MCF 10A (cell line): Measurements from ENCODE around the gene RPL38. TPM values are rescaled to one million over a fixed set of nuclear protein-coding genes. Genes with fewer than 3 reads are reported as not detected.

Source experiments
- BruUV-seq: library from RNA; stranded (reverse); fragments of 400-500 nt; replicated peaks from 2 replicates; lab custom pipeline; 2021; lab: Mats Ljungman, UMichigan
- CTCF ChIA-PET: fragments of 300-600 bp; sonication (Branson Sonifier 250); formaldehyde crosslinking; extraction: SDS; loops from one replicate; lab custom pipeline; 2021; ENCODE audit warnings: antibody characterized with exemption, inconsistent platforms; lab: Yijun Ruan, JAX
- POLR2A ChIA-PET: fragments of 300-600, 350-650 bp; sonication (Branson Sonifier 250); formaldehyde crosslinking; extraction: SDS; loops from one replicate; lab custom pipeline; 2020; ENCODE audit warnings: antibody characterized with exemption, inconsistent platforms; lab: Yijun Ruan, JAX
- DNase-seq: peaks from one replicate; pipeline ENCODE4 v3.0.0-alpha.2; 2018; ENCODE audit not compliant: unreplicated experiment
- H3K27ac Mint-ChIP-seq: one replicate; pipeline ENCODE4 v1.8.0; 2022; ENCODE audit warnings: mild to moderate bottlenecking, low read depth, mixed read lengths; ENCODE audit not compliant: unreplicated experiment
- H3K27me3 Mint-ChIP-seq: one replicate; pipeline ENCODE4 v1.8.0; 2022; ENCODE audit warnings: mixed read lengths; ENCODE audit not compliant: insufficient read depth, unreplicated experiment
- H3K36me3 Mint-ChIP-seq: one replicate; pipeline ENCODE4 v1.8.0; 2022; ENCODE audit warnings: mild to moderate bottlenecking, moderate library complexity, mixed read lengths; ENCODE audit not compliant: insufficient read depth, unreplicated experiment
- H3K4me1 Mint-ChIP-seq: one replicate; pipeline ENCODE4 v1.8.0; 2022; ENCODE audit warnings: mixed read lengths; ENCODE audit not compliant: insufficient read depth, unreplicated experiment
- H3K4me3 Mint-ChIP-seq: one replicate; pipeline ENCODE4 v1.8.0; 2022; ENCODE audit warnings: mild to moderate bottlenecking, moderate library complexity, mixed read lengths; ENCODE audit not compliant: unreplicated experiment
- H3K9me3 Mint-ChIP-seq: one replicate; pipeline ENCODE4 v1.8.0; 2022; ENCODE audit warnings: mixed read lengths; ENCODE audit not compliant: unreplicated experiment
- CTCF ChIP-seq: fragments of 200-600 bp; IDR thresholded peaks from one replicate; pipeline ENCODE4 v1.8.0; 2022; ENCODE audit warnings: antibody characterized with exemption, mild to moderate bottlenecking; ENCODE audit not compliant: unreplicated experiment
- intact Hi-C: fragments of 100-400 bp; cut with micrococcal nuclease; formaldehyde crosslinking; loops from 2 replicates; pipeline ENCODE4 v1.14.1; 2022
- total RNA-seq: library from RNA; stranded (reverse); gene quantifications from 2 replicates; pipeline ENCODE4 v1.2.3, GENCODE V29; 2022

RPL38 gene
- total RNA-seq, 1 experiment from 2014 or later, result 1,197 TPM

GRCh38 chr17:74211912-74212208, 8.4 kb downstream of the RPL38 start:
- H3K36me3 Mint-ChIP-seq, result peaks cover 59% of the 10 kb centered on the region
- H3K4me3 Mint-ChIP-seq, result peak overlapping the region; percentile 84
- no peak overlapping the region for H3K27ac Mint-ChIP-seq
- BruUV-seq, result no TSS peak
- peaks cover 22% of the 10 kb centered on the region for H3K4me1 Mint-ChIP-seq
- intact Hi-C loops, result loop anchor here (2.0 to 5.0 kb wide), 2 partner anchors 70 to 149 kb away; partner anchors contain the start of gene BTBD17
- H3K9me3 Mint-ChIP-seq, result no peaks in the 10 kb centered on the region
- TF ChIP-seq CTCF, result no peak
- H3K27me3 Mint-ChIP-seq, result no peaks in the 10 kb centered on the region
- DNase-seq, result peak; percentile 28
- CTCF ChIA-PET, result interaction anchor here (1.2 to 1.4 kb wide), 2 partner anchors 20 to 84 kb away, joined by 3 to 7 read pairs; no protein-coding TSS in a partner anchor
- POLR2A ChIA-PET, result interaction anchor here (0.7 to 1.2 kb wide), 3 partner anchors 9 to 366 kb away, joined by 3 to 4 read pairs (median 3); partner anchors contain the start of gene RPL38

- BruUV-seq, result no TSS peak
- no peak for TF ChIP-seq CTCF
- Mint-ChIP-seq H3K4me3 (peak overlapping the region; percentile 84), H3K9me3 (no peaks in the 10 kb centered on the region), H3K36me3 (peaks cover 54% of the 10 kb centered on the region), H3K4me1 (peaks cover 22% of the 10 kb centered on the region), H3K27ac (peak overlapping the region; percentile 60), H3K27me3 (no peaks in the 10 kb centered on the region)
- no peak for DNase-seq
- ChIA-PET POLR2A (interaction anchor here (0.7 to 1.4 kb wide), 9 partner anchors 9 to 366 kb away, joined by 3 to 32 read pairs (median 3); partner anchors contain the start of gene RPL38), CTCF (interaction anchor here (0.6 to 1.4 kb wide), 6 partner anchors 9 to 652 kb away, joined by 3 to 7 read pairs (median 4); partner anchors contain the start of gene RPL38)
- intact Hi-C loops, result loop anchor here (2.0 to 5.0 kb wide), 2 partner anchors 70 to 148 kb away; partner anchors contain the start of gene BTBD17
Measured at GRCh38 chr17:74212209-74212912, 8.9 kb downstream of the RPL38 start.

- peaks cover 22% of the 10 kb centered on the region for H3K4me1 Mint-ChIP-seq
- POLR2A ChIA-PET, result interaction anchor here (0.8 to 1.4 kb wide), 7 partner anchors 9 to 218 kb away, joined by 3 to 32 read pairs (median 3); partner anchors contain the start of gene RPL38
- TF ChIP-seq CTCF, result peak; percentile 18
- no TSS peak for BruUV-seq
- peak within 1 kb of the TSS; percentile 60 for H3K27ac Mint-ChIP-seq
- H3K36me3 Mint-ChIP-seq, result peaks cover 46% of the 10 kb centered on the region
- H3K4me3 Mint-ChIP-seq, result peak within 1 kb of the TSS; percentile 84
- H3K9me3 Mint-ChIP-seq, result no peaks in the 10 kb centered on the region
- peak; percentile 87 for DNase-seq
- CTCF ChIA-PET, result interaction anchor here (0.6 to 1.1 kb wide), 5 partner anchors 10 to 651 kb away, joined by 3 to 5 read pairs (median 3); partner anchors contain the start of gene RPL38
- intact Hi-C loops, result loop anchor here (2.0 to 5.0 kb wide), 2 partner anchors 69 to 148 kb away; partner anchors contain the start of gene BTBD17
- no peaks in the 10 kb centered on the region for H3K27me3 Mint-ChIP-seq
Measured at GRCh38 chr17:74212913-74213791, 9.7 kb downstream of the RPL38 start, which contains the start of gene TTYH2. Gene TTYH2, plus strand, starts transcription at chr17:74213571. Its CDS starts 17 bp downstream, at chr17:74213588.
